ENCODE results near the gene HINT2.

Gene HINT2

GRCh38 chr9:35798658-35799374 is 16.0 kb downstream of the HINT2 start:
- no peak for TF ChIP-seq CTCF (IDR thresholded peaks at IDR 0.05; ENCODE audit: insufficient read depth, missing control alignments)
- FAIRE-seq, result no peak
- DNase-seq (ENCODE audit: insufficient read length, low spot score), result no peak

GRCh38 chr9:35797311-35798109 is 17.3 kb downstream of the HINT2 start:
- FAIRE-seq (no peak), DNase-seq (ENCODE audit: insufficient read length, low spot score) (no peak)
- no peak for TF ChIP-seq CTCF (IDR thresholded peaks at IDR 0.05; ENCODE audit: insufficient read depth, missing control alignments)

- FAIRE-seq (no peak), DNase-seq (ENCODE audit: insufficient read length, low spot score) (no peak)
- TF ChIP-seq CTCF (IDR thresholded peaks at IDR 0.05; ENCODE audit: insufficient read depth, missing control alignments), result no peak
Observed at GRCh38 chr9:35795695-35796094, 19.1 kb downstream of the HINT2 start.

- DNase-seq (ENCODE audit: insufficient read length, low spot score), result no peak
- no peak for TF ChIP-seq CTCF (IDR thresholded peaks at IDR 0.05; ENCODE audit: insufficient read depth, missing control alignments)
- no peak for FAIRE-seq
Observed at GRCh38 chr9:35793461-35793860, 21.4 kb downstream of the HINT2 start.

- FAIRE-seq, result no peak
Observed at GRCh38 chr9:35792826-35793225, 22.0 kb downstream of the HINT2 start.

GRCh38 chr9:35792024-35792813 is 22.6 kb downstream of the HINT2 start:
- no peak for DNase-seq (ENCODE audit: insufficient read length, low spot score)
- no peak for TF ChIP-seq CTCF (IDR thresholded peaks at IDR 0.05; ENCODE audit: insufficient read depth, missing control alignments)
- no peak for FAIRE-seq

More at GRCh38 chr9:35792826-35793225, 22.0 kb downstream of the HINT2 start:
- no peak for TF ChIP-seq CTCF (IDR thresholded peaks at IDR 0.05; ENCODE audit: insufficient read depth, missing control alignments)
- DNase-seq (ENCODE audit: insufficient read length, low spot score), result no peak

All from D721Med (cell line).